Stomach (tissue), 4 donors: ENCODE results near the gene UCN2.

ENCODE experiments used
- EP300 ChIP-seq: sonication (generic); formaldehyde crosslinking; IDR thresholded peaks from one replicate; pipeline ENCODE4 v1.6.1; 2017; ENCODE audit warnings: antibody characterized with exemption
- POLR2A ChIP-seq, 4 donors: fragments of 450-650 bp; IDR thresholded peaks; one replicate each; pipeline ENCODE4 v1.6.1; 2016; ENCODE audit warnings: antibody characterized with exemption in 4 of 4, control low read depth in 2 of 4, mild to moderate bottlenecking in 1 of 4, moderate library complexity in 1 of 4
- POLR2AphosphoS5 ChIP-seq, 3 donors: sonication (generic); formaldehyde crosslinking; IDR thresholded peaks; one replicate each; pipeline ENCODE4 v1.6.1; 2016; ENCODE audit warnings: antibody characterized with exemption in 3 of 3
- TF ChIP-seq, protein P1 (sequence below), 7 experiments: fragments of 450-650 bp in 4 of 7; fragments of 200-600 bp in 3 of 7; sonication (generic) in 3 of 7; IDR thresholded peaks; one replicate each; pipeline ENCODE4 v1.5.1; 2016 to 2019; ENCODE audit warnings: antibody characterized with exemption in 7 of 7, control low read depth in 2 of 7, mild to moderate bottlenecking in 1 of 7

DNA sequence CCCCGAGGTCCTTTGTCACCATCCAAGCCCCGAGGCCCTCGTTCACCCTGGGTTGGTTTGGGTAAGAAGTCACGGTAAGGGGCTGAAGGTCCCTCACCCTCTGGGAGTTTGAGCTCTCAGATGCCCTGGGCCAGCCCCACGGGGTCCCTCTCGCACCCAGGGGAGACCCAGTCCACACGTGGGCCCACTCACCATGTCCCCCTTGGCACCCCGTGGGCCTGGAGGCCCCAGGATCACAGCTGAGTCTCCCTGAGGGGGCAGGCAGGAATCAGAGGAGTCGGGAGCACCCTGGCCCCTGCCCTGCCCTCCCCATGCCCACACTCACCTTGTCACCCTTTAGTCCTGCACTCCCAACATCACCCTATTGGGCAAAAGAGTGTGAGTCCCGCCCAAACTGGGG, 5.8 kb upstream of the UCN2 start:
- TF ChIP-seq, protein P1, sequence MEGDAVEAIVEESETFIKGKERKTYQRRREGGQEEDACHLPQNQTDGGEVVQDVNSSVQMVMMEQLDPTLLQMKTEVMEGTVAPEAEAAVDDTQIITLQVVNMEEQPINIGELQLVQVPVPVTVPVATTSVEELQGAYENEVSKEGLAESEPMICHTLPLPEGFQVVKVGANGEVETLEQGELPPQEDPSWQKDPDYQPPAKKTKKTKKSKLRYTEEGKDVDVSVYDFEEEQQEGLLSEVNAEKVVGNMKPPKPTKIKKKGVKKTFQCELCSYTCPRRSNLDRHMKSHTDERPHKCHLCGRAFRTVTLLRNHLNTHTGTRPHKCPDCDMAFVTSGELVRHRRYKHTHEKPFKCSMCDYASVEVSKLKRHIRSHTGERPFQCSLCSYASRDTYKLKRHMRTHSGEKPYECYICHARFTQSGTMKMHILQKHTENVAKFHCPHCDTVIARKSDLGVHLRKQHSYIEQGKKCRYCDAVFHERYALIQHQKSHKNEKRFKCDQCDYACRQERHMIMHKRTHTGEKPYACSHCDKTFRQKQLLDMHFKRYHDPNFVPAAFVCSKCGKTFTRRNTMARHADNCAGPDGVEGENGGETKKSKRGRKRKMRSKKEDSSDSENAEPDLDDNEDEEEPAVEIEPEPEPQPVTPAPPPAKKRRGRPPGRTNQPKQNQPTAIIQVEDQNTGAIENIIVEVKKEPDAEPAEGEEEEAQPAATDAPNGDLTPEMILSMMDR (IDR thresholded peaks at IDR 0.05): no peak
- TF ChIP-seq EP300 (no peak), POLR2AphosphoS5 (IDR thresholded peaks at IDR 0.05) (no peak), POLR2A (IDR thresholded peaks at IDR 0.05) (no peak)
